UCSD-AML1 (cell line): Measurements from ENCODE around the gene REC114.
"Not testable (repeated sequence)": the region's sequence is repeated elsewhere in the genome, so short reads cannot be mapped to it uniquely, and the experiment has no call there.

Experiments
- DNase-seq: peaks from one replicate; lab custom pipeline; 2025; ENCODE audit not compliant: unreplicated experiment; lab: John Stamatoyannopoulos, UW

The REC114 gene

DNA sequence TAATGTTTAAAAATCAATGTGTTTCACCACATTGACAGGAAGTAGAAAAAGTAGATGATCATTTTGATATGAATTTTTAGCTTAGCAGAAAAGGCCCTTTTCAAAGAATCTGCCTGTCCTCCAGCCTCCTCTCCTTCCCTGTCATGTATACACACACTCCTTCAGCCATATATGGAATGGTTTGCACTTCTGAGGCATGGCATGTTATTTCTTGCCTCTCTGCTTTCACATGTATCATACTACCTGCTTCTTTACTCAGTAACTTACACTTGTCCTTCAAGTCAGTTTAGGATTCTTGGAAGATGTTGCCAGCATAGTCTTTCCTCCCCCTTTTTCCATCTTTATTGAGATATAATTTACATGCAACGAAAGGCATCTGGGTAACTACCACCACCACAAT lies 79.0 kb downstream of the REC114 start:
- no peak for DNase-seq

- no peak for DNase-seq
Observed at GRCh38 chr15:73524919-73525318, 82.0 kb downstream of the REC114 start.

DNA sequence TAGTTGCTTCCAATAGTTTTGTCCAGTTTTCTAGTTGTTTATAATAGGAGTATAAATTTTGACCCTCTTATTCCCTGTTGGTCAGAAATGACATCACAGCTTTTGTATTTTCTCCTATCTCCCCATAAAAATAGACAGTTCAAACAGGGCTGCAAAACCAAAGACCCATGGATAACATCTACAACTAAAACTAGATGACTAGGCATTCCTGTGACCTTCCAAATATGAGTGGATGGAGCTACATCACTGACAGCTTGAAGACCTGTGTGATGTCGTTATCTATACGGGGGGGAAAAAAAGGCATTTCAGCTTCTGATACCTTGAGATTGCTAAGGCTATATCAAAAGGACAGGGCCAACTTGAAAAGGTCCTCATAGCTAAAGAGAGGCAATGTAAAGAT lies 84.6 kb downstream of the REC114 start:
- DNase-seq, result no peak

- DNase-seq, result no peak
Observed at GRCh38 chr15:73530649-73531048, 87.7 kb downstream of the REC114 start.

DNA sequence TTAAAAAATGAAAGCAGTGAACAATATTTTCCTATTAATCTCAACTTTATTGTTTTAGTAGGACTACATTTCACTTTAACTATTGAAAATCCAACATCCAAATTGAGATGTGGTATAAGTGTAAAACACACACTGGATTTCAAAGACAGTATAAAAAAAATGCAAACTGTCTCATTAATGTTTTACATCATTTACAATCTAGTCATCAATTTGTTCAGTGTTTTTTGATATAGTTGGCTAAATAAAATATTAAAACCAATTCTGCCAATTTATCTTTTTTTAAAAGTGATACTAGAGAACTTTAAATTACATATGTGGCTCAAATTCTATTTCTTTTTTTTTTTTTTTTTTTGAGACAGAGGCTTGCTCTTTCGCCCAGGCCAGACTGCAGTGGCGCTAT lies 95.2 kb downstream of the REC114 start:
- DNase-seq, result no peak

GRCh38 chr15:73538563-73539211 lies 95.7 kb downstream of the REC114 start:
- no peak for DNase-seq

- DNase-seq, result no peak
Observed at GRCh38 chr15:73539212-73540128, 96.5 kb downstream of the REC114 start.

DNA sequence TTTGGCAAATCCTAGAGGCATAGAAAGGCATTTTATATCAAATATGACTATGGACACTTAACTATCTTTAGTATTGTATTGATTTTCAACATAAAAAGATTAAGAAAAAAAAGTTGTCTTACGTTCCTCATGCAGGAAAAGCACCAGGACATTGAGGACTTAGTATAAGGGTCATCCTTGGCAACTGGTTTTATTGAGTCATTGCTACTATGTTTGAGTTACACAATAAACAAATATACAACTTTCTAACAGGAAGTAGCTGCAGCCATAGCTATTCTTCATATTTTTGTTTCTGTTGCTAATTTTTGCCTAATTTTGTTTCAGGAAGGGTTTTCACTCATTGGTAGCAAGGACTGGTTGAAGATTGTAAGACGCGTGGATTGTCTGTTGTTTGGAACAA lies 97.2 kb downstream of the REC114 start:
- DNase-seq, result no peak

DNA sequence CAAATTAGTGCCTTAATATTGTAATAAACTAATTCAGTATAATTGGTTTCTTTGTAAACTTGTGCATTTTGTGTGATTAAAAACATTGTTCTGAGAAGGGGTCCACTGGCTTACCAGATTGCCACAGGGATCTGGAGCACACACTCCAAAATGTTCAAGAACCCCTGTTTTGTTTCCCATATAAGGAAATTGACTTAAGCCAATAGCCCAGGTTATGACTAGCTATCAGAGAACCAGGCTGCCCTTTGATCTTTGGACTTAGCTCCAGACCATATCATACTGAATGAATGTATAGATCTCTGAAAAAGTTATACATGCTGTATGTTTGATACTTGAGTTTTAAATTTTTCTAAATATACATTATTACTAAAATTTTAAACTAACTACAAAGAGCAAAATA lies 98.5 kb downstream of the REC114 start:
- no peak for DNase-seq

- DNase-seq, result not testable (repeated sequence)
Observed at GRCh38 chr15:73548925-73549324, 106.0 kb downstream of the REC114 start.

DNA sequence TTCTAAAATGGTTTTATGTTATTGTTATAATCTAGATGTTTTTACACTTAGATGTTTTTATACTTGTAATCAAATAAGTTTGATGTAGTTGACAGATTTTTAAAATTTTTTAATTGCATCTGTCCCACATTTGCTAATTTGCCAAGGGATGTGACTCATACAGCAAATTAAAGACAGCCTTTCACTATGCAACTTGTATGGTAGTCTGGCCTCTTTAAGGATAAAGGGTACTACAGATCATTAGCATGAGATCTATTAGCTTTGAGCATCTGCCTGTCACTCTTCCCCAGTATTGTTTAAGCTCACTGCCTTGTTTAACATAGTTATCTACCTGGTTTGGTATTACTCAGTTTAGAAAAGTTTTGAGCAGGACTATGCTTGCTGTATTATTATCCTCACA lies 107.2 kb downstream of the REC114 start:
- no peak for DNase-seq

DNA sequence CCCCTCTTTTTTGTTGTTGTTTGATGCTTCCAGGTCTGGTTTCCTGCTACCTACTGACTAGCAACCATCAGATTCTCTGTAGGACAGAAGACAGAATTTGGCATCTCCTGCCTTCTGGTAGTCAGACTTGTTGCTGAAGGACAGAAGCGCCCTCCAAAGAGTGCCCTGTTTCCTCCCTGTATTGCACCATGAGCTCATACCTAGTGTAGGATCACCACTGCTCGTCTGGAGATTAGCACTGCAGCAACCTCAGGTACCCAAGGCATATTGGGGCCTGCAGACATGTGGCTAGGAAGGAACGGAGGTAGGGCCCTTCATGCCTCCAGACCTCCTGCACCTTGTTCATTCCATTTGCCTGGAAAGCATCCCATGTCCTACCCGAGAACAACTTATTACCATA lies 112.1 kb downstream of the REC114 start:
- DNase-seq, result no peak

DNA sequence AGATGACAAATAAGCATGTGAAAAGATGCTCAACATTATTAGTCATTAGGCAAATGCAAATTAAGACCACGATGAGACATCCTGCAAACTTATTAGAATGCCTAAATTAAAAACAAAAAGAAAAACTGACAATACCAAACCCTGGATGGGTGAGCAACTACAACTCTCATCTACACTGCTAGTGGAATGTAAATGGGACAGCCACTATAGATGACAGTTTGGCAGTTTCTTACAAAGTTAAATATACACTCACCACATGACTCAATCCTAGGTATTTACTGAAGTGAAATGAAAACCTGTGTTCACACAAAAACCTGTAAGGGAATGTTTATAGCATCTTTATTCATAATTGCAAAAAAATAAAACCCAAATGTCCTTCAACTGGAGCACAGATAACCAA lies 115.6 kb downstream of the REC114 start:
- no peak for DNase-seq

GRCh38 chr15:73560501-73561117 lies 117.6 kb downstream of the REC114 start:
- DNase-seq, result no peak

GRCh38 chr15:73564255-73564654 lies 121.3 kb downstream of the REC114 start:
- DNase-seq, result peak; percentile 30

- DNase-seq, result no peak
Observed at GRCh38 chr15:73567020-73567419, 124.1 kb downstream of the REC114 start.

GRCh38 chr15:73568564-73569280 lies 125.8 kb downstream of the REC114 start:
- no peak for DNase-seq

- no peak for DNase-seq
Observed at GRCh38 chr15:73569361-73569760, 126.4 kb downstream of the REC114 start.

DNA sequence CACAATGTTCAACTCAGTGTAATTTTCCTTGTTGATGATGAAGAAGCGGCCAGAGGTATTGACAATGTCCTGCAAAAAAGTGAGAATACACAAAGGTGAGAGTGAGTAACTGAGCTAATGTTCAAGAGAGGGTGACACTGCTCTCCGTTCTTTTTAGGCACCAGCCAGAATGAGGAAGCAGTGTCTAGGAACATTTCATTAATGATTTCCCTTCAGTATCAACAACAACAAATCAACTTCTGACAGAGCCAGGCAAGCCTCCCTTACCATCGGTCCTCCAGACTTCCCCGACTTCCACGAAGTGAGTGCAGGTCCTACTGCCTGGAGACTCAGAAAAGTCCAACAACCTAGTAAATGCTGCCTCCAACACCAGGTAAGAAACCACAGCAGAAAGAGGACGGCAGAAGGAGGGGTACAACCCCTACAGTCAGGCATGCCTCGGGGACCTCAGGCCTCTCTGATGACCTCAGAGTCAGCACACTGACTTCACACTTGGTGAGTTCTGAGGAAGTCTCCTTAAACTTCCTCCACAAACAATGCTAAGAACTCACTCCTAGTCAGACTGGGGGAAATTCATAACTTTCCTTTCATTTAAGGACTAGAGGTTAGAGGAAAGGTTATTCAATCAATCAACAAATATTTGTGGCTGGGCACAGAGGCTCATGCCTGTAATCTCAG lies 127.5 kb downstream of the REC114 start:
- no peak for DNase-seq

GRCh38 chr15:73571346-73571745 lies 128.4 kb downstream of the REC114 start:
- DNase-seq, result no peak

DNA sequence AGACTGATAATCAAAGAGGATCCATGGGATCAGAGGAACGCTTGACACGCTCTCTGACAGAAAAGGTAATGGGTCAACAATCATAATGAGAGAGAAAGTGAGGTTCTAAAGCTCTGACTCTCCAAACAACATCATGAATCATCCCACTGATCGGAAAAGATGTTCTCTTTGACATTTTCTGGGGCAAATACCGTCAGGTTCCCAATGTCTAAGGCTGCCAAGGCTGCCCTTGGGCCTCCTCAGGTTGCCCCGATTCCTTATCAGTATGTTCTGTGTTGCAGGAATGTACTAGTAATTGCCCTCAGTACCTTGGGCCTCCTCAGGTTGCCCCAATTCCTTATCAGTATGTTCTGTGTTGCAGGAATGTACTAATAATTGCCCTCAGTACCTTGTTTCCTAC lies 129.3 kb downstream of the REC114 start:
- DNase-seq, result no peak
